T1000 (cell line): ENCODE data around the gene HLCS.

Experiments
- DNase-seq: peaks from one replicate; lab custom pipeline; 2025; ENCODE audit warnings: mixed read lengths; lab: John Stamatoyannopoulos, UW

The HLCS gene

DNA sequence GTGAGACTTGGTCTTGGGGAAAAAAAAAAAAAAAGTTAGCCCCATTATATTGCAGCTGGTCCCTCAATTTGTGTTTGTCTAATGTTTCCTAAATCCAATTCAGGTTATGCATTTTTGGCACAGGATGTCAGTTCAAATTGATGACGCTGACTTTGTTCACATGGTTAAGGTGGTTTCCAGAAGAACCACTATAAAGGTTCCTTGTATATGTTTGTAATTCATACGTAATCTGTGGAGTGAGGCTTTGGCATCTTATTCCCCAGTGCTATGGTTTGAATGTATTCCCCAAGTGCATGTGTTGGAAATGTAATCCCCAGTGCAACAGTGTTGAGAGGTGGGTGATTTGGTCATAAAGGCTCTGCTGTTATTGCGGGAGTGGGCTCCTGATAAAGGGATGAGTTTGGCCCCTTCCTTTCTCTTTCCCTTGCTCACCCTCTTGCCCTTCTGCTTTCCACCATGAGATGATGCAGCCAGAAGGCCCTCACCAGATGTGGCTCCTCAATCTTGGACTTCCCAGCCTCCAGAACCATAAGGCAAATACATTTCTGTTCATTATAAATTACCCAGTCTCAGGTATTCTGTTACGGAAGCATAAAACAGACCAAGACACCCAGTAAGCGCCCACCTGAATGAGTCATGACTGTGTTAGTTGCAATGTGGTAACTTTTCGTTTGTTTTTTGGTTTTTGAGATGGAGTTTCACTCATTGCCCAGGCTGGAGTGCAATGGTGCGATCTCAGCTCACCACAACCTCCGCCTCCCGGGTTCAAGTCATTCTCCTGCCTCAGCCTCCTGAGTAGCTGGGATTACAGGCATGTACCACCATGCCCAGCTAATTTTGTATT, 19.5 kb upstream of the HLCS start:
- DNase-seq: no peak

DNA sequence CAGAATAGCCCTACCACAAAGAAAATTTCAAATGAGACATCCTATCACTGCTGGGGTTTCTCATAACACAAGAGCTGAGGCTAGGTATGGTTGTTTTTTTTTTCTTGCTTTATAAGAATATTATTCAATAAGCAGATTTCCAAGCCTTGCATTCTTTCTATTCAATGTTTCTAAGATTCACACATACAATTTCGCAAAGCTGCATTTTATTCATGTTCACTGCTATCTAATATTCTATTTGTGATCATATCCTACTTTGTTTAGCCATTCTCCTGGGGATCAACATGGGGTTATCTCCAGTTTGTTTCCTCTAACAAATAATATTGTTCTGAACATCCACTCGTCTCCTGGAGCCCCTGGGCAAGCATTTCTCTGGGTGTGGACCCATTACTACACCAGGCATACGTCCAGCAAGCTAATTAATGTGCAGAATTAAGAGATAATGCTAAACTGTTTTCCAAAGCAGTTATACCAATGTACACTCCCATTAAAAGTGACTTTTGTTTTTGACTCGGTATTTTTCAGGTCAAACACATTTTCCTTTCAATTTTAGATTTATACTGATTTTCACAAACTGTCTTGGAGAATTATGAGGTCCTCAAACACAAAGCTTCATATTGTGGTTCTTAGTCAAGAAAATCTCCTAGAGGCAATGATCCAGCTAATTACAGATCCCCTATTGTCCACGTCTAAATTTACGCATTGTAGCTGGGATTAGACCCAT, 15.7 kb upstream of the HLCS start:
- no peak for DNase-seq

DNA sequence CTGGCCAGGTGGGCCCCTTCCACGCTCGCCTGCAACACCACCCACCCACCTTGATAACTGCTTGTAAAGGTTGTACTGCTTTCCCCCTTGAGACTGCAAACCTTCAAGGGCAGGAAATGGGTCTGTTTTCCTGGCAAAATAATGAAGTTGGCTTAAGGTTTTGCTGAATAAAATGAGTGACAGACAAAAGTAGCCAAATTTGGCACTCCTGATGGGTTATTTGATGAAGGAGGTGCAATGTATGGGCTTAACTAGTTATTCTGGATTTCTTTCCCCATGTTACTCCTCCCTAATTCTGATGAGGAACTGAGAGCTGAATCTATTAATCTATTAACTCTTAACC, 14.6 kb upstream of the HLCS start:
- DNase-seq: no peak

DNA sequence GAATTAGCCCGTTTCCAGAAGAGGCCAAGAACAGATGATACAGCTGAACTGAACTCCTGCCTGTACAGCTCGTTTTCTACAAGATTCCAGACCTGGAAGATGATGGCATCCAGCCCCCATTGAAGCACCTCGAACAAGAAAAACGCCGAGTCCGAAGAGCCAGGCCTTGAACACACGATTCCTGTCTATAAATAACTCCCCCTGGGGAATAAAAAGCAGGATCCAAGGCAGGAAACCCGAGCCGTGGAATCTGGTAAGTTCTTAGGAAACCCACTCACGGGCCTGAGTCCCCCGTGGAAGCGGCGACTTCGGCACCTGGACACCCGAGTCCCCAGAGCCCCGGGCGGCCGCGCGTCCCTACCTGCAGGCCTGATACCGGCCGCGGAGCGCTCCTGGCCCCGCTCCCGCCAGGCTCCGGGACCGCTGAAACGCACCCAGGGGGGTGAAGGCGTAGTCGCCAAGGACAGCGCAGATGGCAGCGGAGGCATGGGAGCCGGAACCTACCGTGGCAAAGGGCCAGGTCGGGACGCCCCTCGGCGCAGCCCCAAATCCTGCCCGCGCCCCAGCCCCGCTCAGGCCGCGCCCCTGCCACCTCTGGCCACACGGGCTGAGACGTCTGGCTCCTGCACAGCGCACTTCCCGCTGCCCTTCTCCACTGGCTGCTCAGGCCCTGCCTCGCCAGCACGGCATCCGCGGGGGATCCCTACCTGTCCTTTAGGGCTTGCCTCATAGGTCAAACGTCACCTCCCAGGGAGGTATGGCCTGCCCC, 14.0 kb upstream of the HLCS start:
- DNase-seq: no peak

DNA sequence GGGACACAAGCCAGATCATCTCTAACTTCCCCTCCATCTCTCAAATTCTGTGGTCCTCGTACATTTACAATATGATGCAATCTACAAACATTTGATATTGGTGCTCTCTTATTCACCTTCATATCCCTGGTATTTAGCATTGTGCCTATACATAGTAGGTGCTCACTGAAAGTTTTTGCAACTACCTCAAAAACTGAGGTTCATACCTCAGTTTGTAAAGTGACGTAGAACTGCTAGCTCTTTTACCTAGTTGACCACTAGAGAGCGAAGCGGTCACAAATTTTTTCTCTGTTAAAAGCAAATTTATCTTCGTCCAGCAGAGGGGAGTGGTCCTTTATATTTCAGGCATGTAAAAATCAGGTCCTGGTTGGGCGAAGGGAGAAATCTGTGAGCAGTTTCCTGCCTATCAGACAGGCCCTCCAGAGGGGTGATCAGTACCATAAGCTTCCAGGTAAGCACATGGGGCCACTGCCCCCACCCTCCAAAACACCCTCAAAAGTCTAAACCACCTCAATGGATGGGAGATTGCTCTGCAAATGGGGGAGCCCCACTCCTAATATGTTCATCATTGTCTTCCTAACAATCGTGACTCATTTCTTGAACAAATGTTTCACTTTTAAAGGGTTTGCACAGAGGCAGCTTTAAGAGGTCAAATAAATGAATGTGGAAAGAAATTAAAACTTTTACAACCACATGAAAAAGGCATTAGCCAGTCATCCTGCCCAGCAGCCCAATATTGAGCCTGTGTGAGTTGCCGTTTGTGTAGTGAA, 10.6 kb upstream of the HLCS start:
- no peak for DNase-seq

DNA sequence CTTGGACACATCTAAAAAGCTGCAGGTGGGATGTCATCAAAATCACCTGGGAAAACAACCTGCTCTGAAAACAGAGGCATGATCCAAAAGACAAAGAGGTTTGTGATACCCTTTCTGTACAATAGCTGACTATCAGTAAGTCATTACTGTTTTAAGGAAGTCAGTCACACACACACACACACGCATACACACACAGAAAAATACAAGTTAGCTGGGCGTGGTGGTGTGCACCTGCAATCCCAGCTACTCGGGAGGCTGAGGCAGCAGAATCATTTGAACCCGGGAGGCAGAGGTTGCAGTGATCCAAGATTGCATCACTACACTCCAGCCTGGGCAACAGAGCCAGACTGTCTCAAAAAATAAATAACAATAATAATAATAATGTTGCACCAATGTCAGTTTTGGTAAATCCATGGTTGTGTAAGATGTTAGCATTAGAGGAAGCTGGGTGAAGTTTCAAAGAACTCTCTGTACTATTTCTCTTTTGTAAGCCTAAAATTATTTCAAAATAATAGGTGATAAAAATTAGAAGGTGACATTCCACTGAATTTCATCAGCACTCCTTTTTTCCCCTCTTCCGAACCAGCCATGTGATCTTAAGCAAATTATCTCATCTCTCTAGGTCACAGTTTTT, 9.9 kb upstream of the HLCS start:
- no peak for DNase-seq

DNA sequence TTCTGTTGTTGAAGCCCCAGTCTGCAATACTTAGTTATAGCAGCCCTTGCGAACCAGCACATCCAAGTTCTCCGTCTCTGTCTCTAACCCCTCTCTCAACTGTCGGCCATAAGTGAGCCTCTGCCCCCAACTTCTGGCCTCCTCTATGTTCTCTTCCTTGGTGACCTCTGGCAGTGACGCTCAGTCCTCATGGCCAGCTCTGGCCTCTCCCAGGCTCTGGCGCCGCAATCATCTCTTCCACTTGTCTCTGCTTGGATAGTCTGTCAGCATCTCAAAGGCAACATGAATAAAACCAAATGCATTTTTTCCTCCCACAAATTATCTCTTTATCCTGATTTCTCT, 8.4 kb upstream of the HLCS start:
- DNase-seq: no peak

DNA sequence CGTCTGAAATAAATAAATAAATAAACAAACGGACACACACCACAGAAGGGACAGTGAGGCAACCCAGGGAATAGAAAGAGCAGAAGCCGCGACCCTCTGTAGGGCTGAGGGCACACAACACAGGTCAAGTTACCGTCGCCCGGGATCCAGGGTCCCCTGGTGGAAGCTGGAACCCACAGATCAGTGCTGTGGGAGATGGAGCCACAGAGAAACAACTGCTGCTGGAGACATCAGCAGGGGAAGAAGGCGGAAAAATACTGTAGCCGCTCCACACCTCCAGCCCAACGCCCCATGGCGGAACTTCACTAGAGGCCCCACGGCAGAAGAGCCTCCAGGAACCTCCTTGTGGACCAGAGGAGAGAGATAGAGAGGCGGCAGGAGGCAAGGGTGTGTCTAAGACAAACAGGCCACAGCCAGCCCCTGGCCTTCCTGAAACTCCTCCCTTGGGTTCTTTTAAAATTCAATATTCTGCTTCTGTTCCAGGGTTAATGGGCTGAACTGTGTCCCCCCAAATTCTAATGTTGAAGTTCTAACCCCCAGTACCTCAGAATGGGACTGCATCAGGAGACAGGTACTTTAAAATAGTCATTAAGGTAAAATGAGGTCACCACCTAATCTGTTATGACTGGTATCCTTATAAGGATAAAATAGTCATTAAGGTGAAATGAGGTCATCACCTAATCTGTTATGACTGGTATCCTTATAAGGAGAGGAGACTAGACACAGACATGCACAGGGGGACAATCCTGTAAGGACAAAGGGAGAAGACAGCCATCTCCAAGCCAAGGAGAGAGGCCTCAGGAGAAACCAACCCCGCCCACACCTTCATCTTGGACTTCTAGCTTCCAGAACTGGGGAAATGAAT, 7.7 kb upstream of the HLCS start:
- no peak for DNase-seq

DNA sequence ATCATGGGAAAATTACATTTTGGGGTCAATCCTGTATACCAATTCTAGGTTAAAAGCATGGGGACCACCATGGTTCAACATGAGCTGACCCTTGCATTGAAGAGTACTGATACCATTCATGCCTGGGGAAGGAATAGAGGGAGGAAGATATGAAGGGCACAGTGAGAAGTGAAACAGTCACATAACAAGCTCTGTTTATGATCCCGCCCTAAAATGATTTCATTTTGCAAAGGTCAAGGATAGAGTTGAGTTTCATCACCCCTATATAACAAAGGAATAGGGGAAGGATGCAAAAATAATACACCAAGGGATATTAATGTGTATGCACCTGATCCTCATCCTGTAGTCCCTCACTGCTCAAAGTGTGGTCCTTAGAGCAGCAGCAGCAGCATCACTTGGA, 2.5 kb upstream of the HLCS start:
- no peak for DNase-seq

DNA sequence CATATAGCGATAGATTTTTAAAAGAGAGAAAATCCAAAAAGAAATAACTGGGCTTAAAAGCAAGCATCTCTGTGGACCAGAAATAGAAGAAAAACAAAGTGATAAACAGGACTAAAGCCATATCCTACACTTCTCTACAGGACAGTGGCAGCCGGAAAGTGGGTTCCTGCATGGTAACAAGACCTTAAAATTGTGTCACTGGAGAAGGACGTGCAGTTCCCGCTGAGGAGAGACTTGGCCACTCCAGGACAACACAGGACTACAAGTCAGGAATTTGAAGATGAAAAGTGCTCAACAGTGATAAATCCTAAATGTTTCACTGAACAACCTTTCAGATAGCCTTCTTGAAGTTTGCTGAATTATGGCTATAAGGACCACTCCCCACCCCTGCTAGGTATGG, 1.9 kb upstream of the HLCS start:
- no peak for DNase-seq

DNA sequence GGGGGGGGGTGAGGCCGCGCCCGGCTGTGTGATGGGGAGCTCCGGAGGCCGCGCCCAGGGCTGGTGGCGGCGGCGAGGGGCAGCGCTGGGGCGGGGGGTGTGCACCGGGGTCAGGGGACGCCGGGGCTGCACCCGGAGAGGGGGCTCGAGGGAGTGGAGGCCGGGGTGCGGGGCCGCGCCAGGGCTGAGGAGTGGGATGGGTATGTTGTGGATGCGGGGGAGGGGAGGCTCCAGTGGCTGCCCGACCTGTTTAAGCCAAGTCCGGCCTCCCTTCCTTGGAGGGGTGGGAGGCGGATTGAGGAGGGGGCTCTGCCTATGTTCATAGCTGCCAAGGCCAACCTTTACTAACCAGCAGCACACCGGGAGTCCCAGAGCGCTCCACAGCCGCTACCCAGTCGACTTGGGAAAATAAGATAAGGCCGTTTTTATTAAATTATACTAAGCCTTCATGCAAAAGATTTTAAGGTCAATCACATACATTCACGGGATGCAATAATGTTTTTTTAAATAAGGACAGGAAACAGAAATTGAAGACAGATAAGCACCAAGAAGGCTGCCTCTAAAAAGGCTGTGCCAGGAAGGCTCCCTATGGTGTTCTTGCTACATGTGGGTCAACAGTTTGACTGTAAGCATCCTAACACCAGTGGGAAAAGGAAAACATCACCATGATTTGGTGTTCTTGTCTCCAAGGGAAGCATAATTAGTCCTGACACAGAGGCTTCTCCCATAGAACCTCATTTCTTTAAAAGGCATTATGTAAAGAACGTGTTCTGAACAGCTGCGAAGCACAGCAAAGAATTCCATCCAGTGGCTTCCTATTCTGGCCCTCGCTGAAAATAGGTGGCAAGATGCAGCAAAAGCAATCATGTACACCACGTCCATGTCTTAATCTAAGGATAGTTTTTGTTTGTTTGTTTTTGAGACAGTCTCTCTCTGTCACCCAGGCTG, 626 bp upstream of the HLCS start:
- no peak for DNase-seq

DNA sequence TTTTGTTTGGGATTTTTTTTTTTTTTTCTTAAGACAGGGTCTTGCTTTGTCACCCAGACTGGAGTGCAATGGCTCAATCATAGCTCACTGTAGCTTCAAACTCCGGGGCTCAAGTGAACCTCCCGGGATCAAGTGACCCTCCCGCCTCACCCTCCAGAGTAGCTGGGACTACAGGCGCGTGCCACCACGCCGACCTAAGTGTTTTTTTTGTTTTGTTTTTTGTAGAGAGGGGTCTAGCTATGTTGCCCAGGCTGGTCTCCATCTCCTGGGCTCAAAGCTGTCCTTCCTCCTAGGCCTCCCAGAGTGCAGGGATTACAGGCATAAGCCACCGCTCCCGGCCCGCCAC, 776 bp downstream of the HLCS start:
- no peak for DNase-seq

DNA sequence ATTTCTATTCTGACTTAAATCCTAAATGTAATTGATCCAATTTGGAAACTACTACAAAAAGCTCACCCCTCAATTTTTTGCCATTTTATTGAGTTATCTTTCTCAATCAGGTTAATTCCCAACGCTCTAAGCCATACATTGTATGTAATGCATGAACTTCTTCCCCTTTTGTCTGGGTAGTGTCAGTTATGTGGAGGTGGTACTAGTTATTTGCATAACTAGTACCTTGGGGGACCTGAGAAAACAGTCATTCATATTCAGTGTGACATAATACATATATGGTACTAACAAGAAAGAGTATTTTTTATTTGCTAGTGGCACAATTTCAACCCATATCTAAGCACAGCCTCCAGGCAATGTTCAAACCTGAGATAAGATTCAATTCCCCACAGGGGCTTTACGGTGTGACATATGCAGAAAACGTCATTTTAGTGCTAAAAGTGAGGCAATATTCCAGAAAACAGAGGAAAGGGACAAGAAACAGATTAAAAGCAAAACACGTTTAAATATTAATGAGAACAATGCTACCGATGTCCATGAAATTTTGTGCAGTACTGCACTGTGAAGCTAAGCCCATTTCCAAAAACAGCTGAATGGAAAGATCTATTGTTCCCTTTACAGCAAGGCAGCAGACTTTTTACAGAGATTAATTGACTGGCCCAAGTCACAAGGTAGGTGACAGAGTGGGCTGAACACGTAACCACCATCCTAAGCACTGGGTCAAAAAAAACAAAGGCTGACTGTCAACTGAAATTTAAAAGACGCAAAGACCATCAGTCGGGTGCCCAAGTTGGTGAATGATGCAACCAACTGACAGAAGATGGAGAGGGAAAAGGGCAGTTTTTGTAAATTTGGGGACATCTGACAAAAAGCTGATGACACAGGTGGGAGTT, 1.4 kb downstream of the HLCS start:
- no peak for DNase-seq

DNA sequence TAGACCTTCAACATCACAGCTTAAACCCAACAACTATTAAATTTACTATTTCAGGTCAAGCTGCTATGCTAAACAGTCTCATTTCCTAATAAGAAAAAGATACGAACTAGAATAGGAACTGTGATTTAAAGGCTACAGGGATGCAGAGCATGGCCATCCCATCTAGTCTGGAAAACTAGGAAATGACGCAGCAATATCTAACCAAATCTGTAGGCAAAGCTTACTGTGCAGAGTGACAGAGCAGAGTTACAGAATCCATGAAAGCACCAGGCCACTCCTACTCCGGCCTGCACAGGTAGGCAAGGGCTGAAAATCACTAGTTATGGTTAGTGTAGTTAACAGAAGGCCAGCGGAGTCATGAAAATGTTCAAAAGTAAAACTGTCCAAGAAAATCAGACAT, 2.1 kb downstream of the HLCS start:
- no peak for DNase-seq

DNA sequence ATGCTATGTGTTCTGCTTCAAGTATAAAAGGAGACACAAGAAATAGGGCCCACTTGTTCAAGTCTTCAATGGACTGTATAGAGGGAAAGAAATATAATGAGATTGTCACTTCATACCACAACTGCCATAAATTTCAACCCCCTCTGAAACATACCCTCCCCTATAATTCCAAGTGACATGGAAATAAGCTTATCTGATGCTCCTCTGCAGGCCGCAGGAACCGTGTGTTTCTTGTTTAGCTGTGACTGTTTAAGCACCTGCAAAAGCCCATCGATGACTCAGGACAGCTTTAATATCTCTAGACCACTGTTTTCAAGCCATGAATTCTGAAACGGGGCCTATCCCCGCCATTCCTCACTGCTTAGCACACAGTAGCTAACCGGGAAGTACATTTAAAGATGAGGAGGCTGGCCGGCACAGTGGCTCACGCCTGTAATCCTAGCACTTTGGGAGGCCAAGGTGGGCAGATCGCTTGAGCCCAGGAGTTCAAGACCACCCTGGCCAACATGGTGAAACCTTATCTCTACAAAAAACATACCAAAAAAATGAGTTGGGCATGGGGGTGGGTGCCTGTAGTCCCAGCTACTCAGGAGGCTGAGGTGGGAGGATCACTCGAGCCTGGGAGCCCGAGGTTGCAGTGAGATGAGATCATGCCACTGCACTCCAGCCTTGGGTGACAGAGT, 4.2 kb downstream of the HLCS start:
- DNase-seq: no peak

DNA sequence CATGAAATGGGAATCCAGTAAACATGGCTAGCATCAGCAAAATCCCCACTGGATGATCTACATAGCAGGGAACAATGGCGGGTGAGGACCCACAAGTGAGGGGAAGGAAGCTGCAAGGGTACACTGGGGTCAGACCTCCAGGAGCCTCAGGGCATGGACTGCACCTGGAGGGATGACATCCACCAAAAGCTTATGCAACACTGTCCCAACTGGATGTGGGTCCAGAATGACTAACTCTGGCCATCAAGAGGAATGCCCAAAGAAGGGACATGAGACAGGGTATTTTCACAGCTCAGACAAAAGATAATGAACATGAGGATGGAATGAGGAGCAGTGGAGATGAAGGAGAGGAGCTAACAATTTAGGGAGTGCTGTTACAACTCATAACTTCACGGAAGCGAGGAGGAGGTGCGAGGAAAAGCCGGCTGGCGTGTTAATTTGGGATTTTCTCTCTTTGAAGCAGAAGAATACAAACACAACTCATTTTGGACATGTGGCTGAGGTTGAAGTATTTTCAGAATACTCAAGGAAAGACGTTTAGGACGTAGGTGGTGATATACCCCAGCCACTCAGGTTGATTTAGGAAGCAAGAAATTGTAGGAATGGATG, 5.7 kb downstream of the HLCS start:
- no peak for DNase-seq

DNA sequence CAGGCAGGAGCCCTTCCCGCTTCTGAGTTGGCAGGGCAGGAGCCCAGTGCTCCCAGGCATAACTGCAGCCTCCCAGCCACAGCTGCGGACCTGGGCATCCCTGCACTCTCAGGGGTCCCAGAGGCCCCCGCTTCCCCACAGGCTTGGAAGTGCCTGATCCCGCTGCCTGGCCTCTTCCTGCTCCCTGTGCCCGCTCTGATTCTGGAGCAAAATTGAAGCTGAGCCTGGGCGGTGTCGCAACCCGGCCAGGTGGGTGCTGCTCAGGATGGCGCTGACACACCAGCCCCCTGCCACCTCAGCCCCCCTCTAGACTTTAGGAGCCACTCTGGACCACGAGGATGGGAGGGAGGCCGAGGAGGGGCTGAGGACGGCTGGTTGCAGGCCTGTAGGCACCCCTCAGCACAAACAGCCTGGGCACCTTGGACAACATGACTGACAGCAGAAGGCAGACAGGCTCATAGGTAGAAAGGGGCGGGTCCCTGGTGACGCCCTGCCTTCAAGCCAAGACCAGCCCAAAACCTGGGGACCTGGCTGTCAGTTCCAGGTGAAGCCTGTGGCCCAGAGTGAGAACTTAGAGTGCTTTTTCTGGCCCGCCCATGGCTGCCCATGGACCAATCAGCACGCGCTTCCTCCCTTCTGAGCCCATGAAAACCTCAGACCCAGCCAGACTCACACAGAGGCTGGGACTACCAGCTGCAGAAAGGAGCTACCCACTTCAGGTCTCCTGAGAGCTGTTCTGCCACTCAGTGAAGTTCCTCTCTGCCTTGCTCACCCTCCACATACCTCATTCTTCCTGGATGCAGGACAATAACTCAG, 7.2 kb downstream of the HLCS start:
- DNase-seq: no peak
